K562 (cell line): ENCODE measurements around the gene AMPD1. TPM values are rescaled to one million over a fixed set of nuclear protein-coding genes. Genes with fewer than 3 reads are reported as not detected.

Experiments
- ATAC-seq: fragments of 200-7000 bp; cut with Tn5 transposase; 3 replicates; pipeline ENCODE4 v1.9.1; 2020; ENCODE audit warnings: moderate library complexity
- BruUV-seq: library from RNA; stranded (reverse); fragments of 400-500 nt; replicated peaks from 2 replicates; lab custom pipeline; 2021; lab: Mats Ljungman, UMichigan
- CTCF ChIA-PET: fragments of 300-600 bp; formaldehyde crosslinking; extraction: SDS; loops from one replicate; lab custom pipeline; 2021; ENCODE audit warnings: low intra/inter-chr PET ratio; lab: Yijun Ruan, JAX
- POLR2A ChIA-PET: fragments of 300-600, 350-650 bp; sonication (Branson Sonifier 250); formaldehyde crosslinking; extraction: SDS; loops from one replicate; lab custom pipeline; 2021; ENCODE audit warnings: antibody characterized with exemption, inconsistent platforms; lab: Yijun Ruan, JAX
- DNase-seq, 4 experiments: peaks; one replicate each; pipeline versions ENCODE4 v3.0.0 to v3.0.0-alpha.2; 2011 to 2018; ENCODE audit warnings: low spot score in 3 of 4, mixed read lengths in 3 of 4; ENCODE audit errors: extremely low read depth in 1 of 4
- FAIRE-seq: peaks from 2 replicates; lab custom pipeline; 2011; peaks lifted over from hg19 to GRCh38; lab: Jason Lieb, UNC
- H2AFZ ChIP-seq: 2 replicates; pipeline ENCODE4 v1.6.0; 2011; ENCODE audit warnings: low read depth, low read length, control low read depth, inconsistent platforms
- H3K27ac ChIP-seq: fragments of 200-600 bp; 3 replicates; pipeline ENCODE4 v1.8.0; 2011; ENCODE audit warnings: low read depth, mild to moderate bottlenecking, control low read depth, inconsistent platforms, low read length, moderate library complexity, mixed read lengths; ENCODE audit errors: extremely low read depth
- H3K27me3 ChIP-seq, 2 experiments: fragments of 300-600 bp in 1 of 2; 2 replicates in 1 of 2; 3 replicates in 1 of 2; pipeline versions ENCODE4 v1.6.0 to v1.8.0; 2011; ENCODE audit warnings: inconsistent platforms in 2 of 2, low read length in 2 of 2, mild to moderate bottlenecking in 1 of 2, mixed read lengths in 1 of 2, moderate library complexity in 1 of 2; ENCODE audit not compliant: control insufficient read depth in 2 of 2, insufficient read depth in 2 of 2
- H3K36me3 ChIP-seq: fragments of 300-600 bp; 3 replicates; pipeline ENCODE4 v1.8.0; 2011; ENCODE audit warnings: mild to moderate bottlenecking, low read length, inconsistent platforms; ENCODE audit not compliant: control insufficient read depth, insufficient read depth
- H3K4me1 ChIP-seq, 2 experiments: fragments of 200-600 bp in 1 of 2; replicated peaks in 1 of 2; 2 replicates in 1 of 2; 3 replicates in 1 of 2; pipeline versions ENCODE4 v1.5.1 to v1.8.0; 2011; ENCODE audit warnings: inconsistent platforms in 2 of 2, low read length in 2 of 2, mild to moderate bottlenecking in 1 of 2, mixed read lengths in 1 of 2, moderate library complexity in 1 of 2; ENCODE audit not compliant: control insufficient read depth in 2 of 2, insufficient read depth in 2 of 2
- H3K4me2 ChIP-seq: 2 replicates; pipeline ENCODE4 v1.6.1; 2011; ENCODE audit warnings: low read length, control low read depth, inconsistent platforms, mixed read lengths; ENCODE audit not compliant: insufficient read depth
- H3K4me3 ChIP-seq: fragments of 200-600 bp; sonication (generic), shearing (Covaris generic); 2 replicates; pipeline ENCODE4 v1.5.1; 2016; ENCODE audit warnings: control low read depth, inconsistent platforms
- H3K79me2 ChIP-seq: fragments of 200-600 bp; 3 replicates; pipeline ENCODE4 v1.8.0; 2011; ENCODE audit warnings: low read length, inconsistent platforms; ENCODE audit not compliant: control insufficient read depth, insufficient read depth
- H3K9ac ChIP-seq, 2 experiments: 2 replicates each; pipeline versions ENCODE4 v1.6.0 to v1.6.1; 2011; ENCODE audit warnings: low read depth in 2 of 2, low read length in 2 of 2, control low read depth in 1 of 2, inconsistent platforms in 1 of 2, mild to moderate bottlenecking in 1 of 2, mixed read lengths in 1 of 2; ENCODE audit not compliant: insufficient read depth in 1 of 2
- H3K9me1 ChIP-seq: one replicate; pipeline ENCODE4 v1.6.0; 2011; ENCODE audit warnings: inconsistent platforms, mild to moderate bottlenecking, low read length, moderate library complexity; ENCODE audit not compliant: control insufficient read depth, insufficient read depth
- H3K9me3 ChIP-seq: replicated peaks from 2 replicates; pipeline ENCODE4 v1.5.1; 2011; ENCODE audit warnings: low read depth, low read length, inconsistent platforms; ENCODE audit not compliant: control insufficient read depth, insufficient read depth
- H4K20me1 ChIP-seq: replicated peaks from 2 replicates; pipeline ENCODE4 v1.6.1; 2011; ENCODE audit warnings: low read length, inconsistent platforms, mixed read lengths; ENCODE audit not compliant: control insufficient read depth, insufficient read depth
- DDX20 ChIP-seq: fragments of 450-650 bp; IDR thresholded peaks from 2 replicates; pipeline ENCODE4 v1.6.1; 2016; ENCODE audit warnings: missing genetic modification characterization, low read depth, mild to moderate bottlenecking, missing compliant biosample characterization, moderate library complexity
- WGBS: fragments of 100-300 bp; shearing (Covaris generic); methylation state at CpG from one replicate; pipeline ENCODE4 v1.1.6; 2016; ENCODE audit warnings: low coverage, mixed read lengths; ENCODE audit not compliant: insufficient coverage; ENCODE audit errors: missing lambda C conversion rate; 5-methylcytosine and 5-hydroxymethylcytosine counted together
- in situ Hi-C: fragments of 300-500 bp; cut with MboI; formaldehyde crosslinking; loops from 4 replicates; pipeline ENCODE4 v1.15.0; 2018; ENCODE audit warnings: inconsistent platforms, mixed read lengths
- intact Hi-C: fragments of 100-400 bp; cut with micrococcal nuclease; formaldehyde crosslinking; loops from 2 replicates; pipeline ENCODE4 v1.14.2; 2022
- polyA plus RNA-seq, 8 experiments: library from polyadenylated mRNA; depleted of rRNA in 4 of 8; stranded (reverse) in 5 of 8; unstranded in 3 of 8; fragments of >200 nt; fragmentation: Nextera tagmentation in 2 of 8; fragmentation: Illumina TruSeq in 1 of 8; extraction: Ambion mirVana in 2 of 8; extraction: Trizol in 1 of 8; gene quantifications; 2 replicates each; pipeline versions ENCODE4 v1.2.1 to v1.2.3, GENCODE V29; 2011 to 2014; ENCODE audit warnings: inconsistent platforms in 1 of 8, missing spikeins in 1 of 8
- total RNA-seq, 7 experiments: library from RNA; depleted of rRNA in 6 of 7; stranded (reverse); fragments of >200 nt in 6 of 7; fragmentation: Illumina TruSeq in 2 of 7; extraction: Trizol in 2 of 7; gene quantifications; 2 replicates each; pipeline versions ENCODE4 v1.2.1 to v1.2.3, GENCODE V29; 2011 to 2021; ENCODE audit warnings: low replicate concordance in 1 of 7
- TF ChIP-seq, protein P1 (sequence below): fragments of 450-650 bp; formaldehyde crosslinking; IDR thresholded peaks from 2 replicates; pipeline ENCODE4 v1.4.0; 2020; ENCODE audit warnings: mild to moderate bottlenecking, moderate library complexity
- TF ChIP-seq, protein P2 (sequence below), 3 experiments: fragments of 200-800 bp in 1 of 3; fragments of 250-450 bp in 1 of 3; fragments of 450-650 bp in 1 of 3; sonication (Bioruptor Pico) in 1 of 3; sonication (Bioruptor generic) in 1 of 3; formaldehyde crosslinking in 1 of 3; IDR thresholded peaks; 2 replicates each; pipeline versions ENCODE4 v1.6.1 to v1.8.0; 2016 to 2022; ENCODE audit warnings: mild to moderate bottlenecking in 2 of 3, missing genetic modification characterization in 2 of 3, missing compliant biosample characterization in 1 of 3, moderate library complexity in 1 of 3

Gene AMPD1
- total and polyA plus RNA-seq, 9 of the 15 experiments (the other 6 are each of a cell fraction or from before 2014, with no cell fraction given), result 0.04 to 0.17 TPM; not detected in 7

DNA sequence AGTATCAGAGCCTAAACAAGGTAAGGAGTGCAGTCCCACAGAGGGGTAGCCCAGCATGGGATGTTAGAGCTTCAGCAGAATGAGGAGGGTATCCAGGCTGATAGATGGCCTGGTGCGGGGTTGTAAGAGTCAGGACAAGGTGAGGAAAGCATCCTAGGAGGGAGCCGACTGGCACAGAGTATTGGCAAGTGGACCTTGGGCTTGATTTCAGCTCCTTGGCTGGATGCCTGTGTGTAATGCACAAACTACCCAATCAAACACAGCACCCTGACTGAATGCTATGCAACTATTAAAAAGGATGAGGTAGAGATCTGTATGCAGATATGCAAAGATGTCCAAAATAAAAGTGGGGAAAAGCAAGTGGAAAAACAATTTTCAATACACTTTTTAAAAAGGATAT, 43.5 kb downstream of the AMPD1 start:
- WGBS, result 0% methylated on average over 2 of the region's 2 CpGs
- no TSS peak for BruUV-seq
- no peak overlapping the region for H3K4me3 ChIP-seq
- no peaks in the 10 kb centered on the region for H3K4me1 ChIP-seq
- peaks cover 17 to 35% of the 10 kb centered on the region in 2 experiments for H3K27me3 ChIP-seq
- FAIRE-seq (no peak), ATAC-seq (peak; percentile 36; the same call in 1 of the 3 replicates), DNase-seq (no peak)
- no peak overlapping the region for H3K9ac ChIP-seq
- H2AFZ ChIP-seq, result no peak overlapping the region
- in situ Hi-C loops (no loop called here), intact Hi-C loops (no loop called here)
- no peaks in the 10 kb centered on the region for H3K36me3 ChIP-seq
- no peaks in the 10 kb centered on the region for H3K79me2 ChIP-seq
- H3K27ac ChIP-seq, result no peak overlapping the region
- no peaks in the 10 kb centered on the region for H3K9me3 ChIP-seq
- no peaks in the 10 kb centered on the region for H3K9me1 ChIP-seq
- ChIA-PET CTCF (no interaction called here), POLR2A (interaction anchor here (0.9 to 1.2 kb wide), 2 partner anchors 16 to 51 kb away, joined by 4 read pairs; no protein-coding TSS in a partner anchor)
- H4K20me1 ChIP-seq, result 0 out of 2 replicates have a peak, but pooled peaks cover 3% of the 10 kb centered on the region
- TF ChIP-seq DDX20, result no peak
- TF ChIP-seq, protein P1, sequence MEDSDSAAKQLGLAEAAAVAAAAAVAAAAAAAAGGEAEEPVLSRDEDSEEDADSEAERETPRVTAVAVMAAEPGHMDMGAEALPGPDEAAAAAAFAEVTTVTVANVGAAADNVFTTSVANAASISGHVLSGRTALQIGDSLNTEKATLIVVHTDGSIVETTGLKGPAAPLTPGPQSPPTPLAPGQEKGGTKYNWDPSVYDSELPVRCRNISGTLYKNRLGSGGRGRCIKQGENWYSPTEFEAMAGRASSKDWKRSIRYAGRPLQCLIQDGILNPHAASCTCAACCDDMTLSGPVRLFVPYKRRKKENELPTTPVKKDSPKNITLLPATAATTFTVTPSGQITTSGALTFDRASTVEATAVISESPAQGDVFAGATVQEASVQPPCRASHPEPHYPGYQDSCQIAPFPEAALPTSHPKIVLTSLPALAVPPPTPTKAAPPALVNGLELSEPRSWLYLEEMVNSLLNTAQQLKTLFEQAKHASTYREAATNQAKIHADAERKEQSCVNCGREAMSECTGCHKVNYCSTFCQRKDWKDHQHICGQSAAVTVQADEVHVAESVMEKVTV (CRISPR knock-in tag), result no peak
- TF ChIP-seq, protein P2, sequence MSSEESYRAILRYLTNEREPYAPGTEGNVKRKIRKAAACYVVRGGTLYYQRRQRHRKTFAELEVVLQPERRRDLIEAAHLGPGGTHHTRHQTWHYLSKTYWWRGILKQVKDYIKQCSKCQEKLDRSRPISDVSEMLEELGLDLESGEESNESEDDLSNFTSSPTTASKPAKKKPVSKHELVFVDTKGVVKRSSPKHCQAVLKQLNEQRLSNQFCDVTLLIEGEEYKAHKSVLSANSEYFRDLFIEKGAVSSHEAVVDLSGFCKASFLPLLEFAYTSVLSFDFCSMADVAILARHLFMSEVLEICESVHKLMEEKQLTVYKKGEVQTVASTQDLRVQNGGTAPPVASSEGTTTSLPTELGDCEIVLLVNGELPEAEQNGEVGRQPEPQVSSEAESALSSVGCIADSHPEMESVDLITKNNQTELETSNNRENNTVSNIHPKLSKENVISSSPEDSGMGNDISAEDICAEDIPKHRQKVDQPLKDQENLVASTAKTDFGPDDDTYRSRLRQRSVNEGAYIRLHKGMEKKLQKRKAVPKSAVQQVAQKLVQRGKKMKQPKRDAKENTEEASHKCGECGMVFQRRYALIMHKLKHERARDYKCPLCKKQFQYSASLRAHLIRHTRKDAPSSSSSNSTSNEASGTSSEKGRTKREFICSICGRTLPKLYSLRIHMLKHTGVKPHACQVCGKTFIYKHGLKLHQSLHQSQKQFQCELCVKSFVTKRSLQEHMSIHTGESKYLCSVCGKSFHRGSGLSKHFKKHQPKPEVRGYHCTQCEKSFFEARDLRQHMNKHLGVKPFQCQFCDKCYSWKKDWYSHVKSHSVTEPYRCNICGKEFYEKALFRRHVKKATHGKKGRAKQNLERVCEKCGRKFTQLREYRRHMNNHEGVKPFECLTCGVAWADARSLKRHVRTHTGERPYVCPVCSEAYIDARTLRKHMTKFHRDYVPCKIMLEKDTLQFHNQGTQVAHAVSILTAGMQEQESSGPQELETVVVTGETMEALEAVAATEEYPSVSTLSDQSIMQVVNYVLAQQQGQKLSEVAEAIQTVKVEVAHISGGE (CRISPR knock-in tag; IDR thresholded peaks at IDR 0.05), result peak in 1 of 3 experiments; percentile 15; a peak in 1 of 6 replicates
- no peak overlapping the region for H3K4me2 ChIP-seq
